ENCODE results near the gene LRMDA.

LRMDA gene

GRCh38 chr10:75726522-75727483 is 295.4 kb downstream of the LRMDA start:
- TF ChIP-seq ZBTB7A (IDR thresholded peaks at IDR 0.05; ENCODE audit: low read depth), result no peak
- TF ChIP-seq CEBPB (IDR thresholded peaks at IDR 0.05), result no peak
- TF ChIP-seq FOXM1 (IDR thresholded peaks at IDR 0.05; ENCODE audit: borderline replicate concordance, low read depth), result no peak
- TF ChIP-seq TEAD4 (IDR thresholded peaks at IDR 0.05), result no peak
- TF ChIP-seq REST (IDR thresholded peaks at IDR 0.05; ENCODE audit: low read depth), result no peak
- TF ChIP-seq CREB1 (IDR thresholded peaks at IDR 0.05; ENCODE audit: low read depth), result no peak
- no peak for TF ChIP-seq NFIC (IDR thresholded peaks at IDR 0.05)
- TF ChIP-seq YY1 (IDR thresholded peaks at IDR 0.05; ENCODE audit: low read depth), result no peak
- no peak for TF ChIP-seq EP300 (IDR thresholded peaks at IDR 0.05; ENCODE audit: borderline replicate concordance)
- no peak for TF ChIP-seq MAX (IDR thresholded peaks at IDR 0.05)
- TF ChIP-seq USF1 (IDR thresholded peaks at IDR 0.05), result no peak
- no peak for TF ChIP-seq EGR1 (IDR thresholded peaks at IDR 0.05)
- no peak for TF ChIP-seq TCF12 (IDR thresholded peaks at IDR 0.05; ENCODE audit: low read depth)
- TF ChIP-seq RAD21 (IDR thresholded peaks at IDR 0.05; ENCODE audit: low read depth), result no peak
- TF ChIP-seq TAF1 (IDR thresholded peaks at IDR 0.05; ENCODE audit: low read depth), result no peak

- TF ChIP-seq ZBTB7A (IDR thresholded peaks at IDR 0.05; ENCODE audit: low read depth) (no peak), EGR1 (IDR thresholded peaks at IDR 0.05) (no peak), TEAD4 (IDR thresholded peaks at IDR 0.05) (no peak), USF1 (IDR thresholded peaks at IDR 0.05) (no peak), FOXM1 (IDR thresholded peaks at IDR 0.05; ENCODE audit: borderline replicate concordance, low read depth) (no peak), TCF12 (IDR thresholded peaks at IDR 0.05; ENCODE audit: low read depth) (no peak), RAD21 (IDR thresholded peaks at IDR 0.05; ENCODE audit: low read depth) (no peak), REST (IDR thresholded peaks at IDR 0.05; ENCODE audit: low read depth) (no peak), TAF1 (IDR thresholded peaks at IDR 0.05; ENCODE audit: low read depth) (no peak), EP300 (IDR thresholded peaks at IDR 0.05; ENCODE audit: borderline replicate concordance) (no peak), CEBPB (IDR thresholded peaks at IDR 0.05) (no peak), YY1 (IDR thresholded peaks at IDR 0.05; ENCODE audit: low read depth) (no peak), CREB1 (IDR thresholded peaks at IDR 0.05; ENCODE audit: low read depth) (no peak), MAX (IDR thresholded peaks at IDR 0.05) (no peak), NFIC (IDR thresholded peaks at IDR 0.05) (no peak)
These were observed 299.4 kb downstream of the LRMDA start for GRCh38 chr10:75730847-75731246.

GRCh38 chr10:75733135-75733890 is 301.9 kb downstream of the LRMDA start:
- TF ChIP-seq TAF1 (IDR thresholded peaks at IDR 0.05; ENCODE audit: low read depth) (no peak), RAD21 (IDR thresholded peaks at IDR 0.05; ENCODE audit: low read depth) (no peak), YY1 (IDR thresholded peaks at IDR 0.05; ENCODE audit: low read depth) (no peak), MAX (IDR thresholded peaks at IDR 0.05) (no peak), CEBPB (IDR thresholded peaks at IDR 0.05) (no peak), FOXM1 (IDR thresholded peaks at IDR 0.05; ENCODE audit: borderline replicate concordance, low read depth) (no peak), CREB1 (IDR thresholded peaks at IDR 0.05; ENCODE audit: low read depth) (no peak), EGR1 (IDR thresholded peaks at IDR 0.05) (no peak), REST (IDR thresholded peaks at IDR 0.05; ENCODE audit: low read depth) (no peak), TEAD4 (IDR thresholded peaks at IDR 0.05) (no peak), NFIC (IDR thresholded peaks at IDR 0.05) (no peak), TCF12 (IDR thresholded peaks at IDR 0.05; ENCODE audit: low read depth) (no peak), ZBTB7A (IDR thresholded peaks at IDR 0.05; ENCODE audit: low read depth) (no peak), USF1 (IDR thresholded peaks at IDR 0.05) (no peak), EP300 (IDR thresholded peaks at IDR 0.05; ENCODE audit: borderline replicate concordance) (no peak)

Data from Ishikawa (cell line).